HEK293 (cell line): ENCODE results near the gene HOXA4.

Experiments
- KLF1 ChIP-seq: fragments of 450-650 bp; formaldehyde crosslinking; IDR thresholded peaks from 2 replicates; pipeline ENCODE4 v1.5.1; 2016; ENCODE audit warnings: missing biosample characterization, missing genetic modification characterization
- KLF9 ChIP-seq: fragments of 450-650 bp; formaldehyde crosslinking; IDR thresholded peaks from 2 replicates; pipeline ENCODE4 v1.5.1; 2016; ENCODE audit warnings: missing biosample characterization, missing genetic modification characterization, low read depth
- PRDM1 ChIP-seq: fragments of 450-650 bp; formaldehyde crosslinking; IDR thresholded peaks from 2 replicates; pipeline ENCODE4; 2016; ENCODE audit warnings: missing biosample characterization, missing genetic modification characterization
- ZFP69B ChIP-seq: fragments of 450-650 bp; formaldehyde crosslinking; IDR thresholded peaks from 2 replicates; pipeline ENCODE4 v1.5.1; 2016; ENCODE audit warnings: missing biosample characterization, missing genetic modification characterization
- ZNF274 ChIP-seq, 2 experiments: fragments of 200-500 bp in 1 of 2; fragments of 450-650 bp in 1 of 2; sonication (Bioruptor generic) in 1 of 2; formaldehyde crosslinking in 1 of 2; IDR thresholded peaks; 2 replicates each; pipeline versions ENCODE4 v1.5.1 to v1.6.1; 2014 to 2016; ENCODE audit warnings: borderline replicate concordance in 1 of 2, inconsistent platforms in 1 of 2, low read length in 1 of 2, missing biosample characterization in 1 of 2, missing genetic modification characterization in 1 of 2
- ZNF302 ChIP-seq: fragments of 450-650 bp; formaldehyde crosslinking; IDR thresholded peaks from 2 replicates; pipeline ENCODE4 v1.5.1; 2016; ENCODE audit warnings: missing biosample characterization, missing genetic modification characterization, low read depth
- ZNF670 ChIP-seq: fragments of 450-650 bp; formaldehyde crosslinking; IDR thresholded peaks from 2 replicates; pipeline ENCODE4 v1.5.1; 2016; ENCODE audit warnings: missing biosample characterization, missing genetic modification characterization, low read depth
- ZNF747 ChIP-seq: fragments of 450-650 bp; formaldehyde crosslinking; IDR thresholded peaks from 2 replicates; pipeline ENCODE4 v1.5.1; 2016; ENCODE audit warnings: missing biosample characterization, missing genetic modification characterization
- ZNF76 ChIP-seq: fragments of 450-650 bp; formaldehyde crosslinking; IDR thresholded peaks from 2 replicates; pipeline ENCODE4; 2016; ENCODE audit warnings: low read depth, missing biosample characterization, missing genetic modification characterization, borderline replicate concordance
- TF ChIP-seq, protein P1 (sequence below): fragments of 450-650 bp; formaldehyde crosslinking; IDR thresholded peaks from 2 replicates; pipeline ENCODE4 v1.5.1; 2016; ENCODE audit warnings: missing biosample characterization, missing genetic modification characterization

DNA sequence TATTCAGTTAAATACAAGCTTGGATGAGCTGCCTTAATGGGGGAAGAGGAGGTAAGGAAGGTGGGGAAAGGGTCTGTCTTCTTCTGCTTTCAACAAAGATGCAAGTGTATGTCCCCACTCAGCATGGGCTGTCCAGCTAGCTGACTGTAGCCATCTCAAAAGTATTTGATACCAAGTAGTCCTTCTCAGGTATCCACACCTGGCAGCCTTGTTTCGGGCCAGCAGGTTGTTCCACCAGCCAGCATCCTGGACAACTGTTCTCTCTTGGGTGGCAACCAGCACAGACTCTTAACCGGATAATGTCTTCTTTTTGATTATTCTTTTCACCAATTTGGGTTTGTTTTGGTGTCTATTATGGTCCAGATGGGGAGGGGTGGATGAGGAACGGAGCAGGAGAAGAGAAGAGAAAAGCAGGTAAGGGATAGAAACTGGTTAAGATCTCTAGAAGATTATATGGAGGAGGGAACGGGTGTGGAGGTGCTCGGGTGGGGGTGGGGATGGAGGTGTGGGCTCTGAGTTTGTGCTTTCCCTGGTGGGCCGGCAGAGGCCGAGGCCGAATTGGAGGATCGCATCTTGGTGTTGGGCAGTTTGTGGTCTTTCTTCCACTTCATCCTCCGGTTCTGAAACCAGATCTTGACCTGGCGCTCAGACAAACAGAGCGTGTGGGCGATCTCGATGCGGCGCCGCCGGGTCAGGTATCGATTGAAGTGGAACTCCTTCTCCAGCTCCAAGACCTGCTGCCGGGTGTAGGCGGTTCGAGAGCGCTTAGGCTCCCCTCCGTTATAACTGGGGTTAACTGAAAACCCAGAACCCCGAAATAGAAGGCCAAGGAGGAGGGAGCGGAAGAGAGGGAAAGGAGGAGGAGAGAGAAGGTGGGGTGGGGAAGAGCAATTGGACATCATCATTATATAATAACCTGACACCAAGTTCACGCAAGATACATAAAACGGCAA, 1.5 kb downstream of the HOXA4 start:
- TF ChIP-seq KLF9 (tag by site-specific recombination), result no peak
- no peak for TF ChIP-seq PRDM1 (tag by site-specific recombination)
- TF ChIP-seq, protein P1, sequence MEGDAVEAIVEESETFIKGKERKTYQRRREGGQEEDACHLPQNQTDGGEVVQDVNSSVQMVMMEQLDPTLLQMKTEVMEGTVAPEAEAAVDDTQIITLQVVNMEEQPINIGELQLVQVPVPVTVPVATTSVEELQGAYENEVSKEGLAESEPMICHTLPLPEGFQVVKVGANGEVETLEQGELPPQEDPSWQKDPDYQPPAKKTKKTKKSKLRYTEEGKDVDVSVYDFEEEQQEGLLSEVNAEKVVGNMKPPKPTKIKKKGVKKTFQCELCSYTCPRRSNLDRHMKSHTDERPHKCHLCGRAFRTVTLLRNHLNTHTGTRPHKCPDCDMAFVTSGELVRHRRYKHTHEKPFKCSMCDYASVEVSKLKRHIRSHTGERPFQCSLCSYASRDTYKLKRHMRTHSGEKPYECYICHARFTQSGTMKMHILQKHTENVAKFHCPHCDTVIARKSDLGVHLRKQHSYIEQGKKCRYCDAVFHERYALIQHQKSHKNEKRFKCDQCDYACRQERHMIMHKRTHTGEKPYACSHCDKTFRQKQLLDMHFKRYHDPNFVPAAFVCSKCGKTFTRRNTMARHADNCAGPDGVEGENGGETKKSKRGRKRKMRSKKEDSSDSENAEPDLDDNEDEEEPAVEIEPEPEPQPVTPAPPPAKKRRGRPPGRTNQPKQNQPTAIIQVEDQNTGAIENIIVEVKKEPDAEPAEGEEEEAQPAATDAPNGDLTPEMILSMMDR (tag by site-specific recombination), result no peak
- no peak for TF ChIP-seq ZNF76
- no peak for TF ChIP-seq ZFP69B
- no peak for TF ChIP-seq ZNF747
- no peak for TF ChIP-seq ZNF302 (tag by site-specific recombination)
- TF ChIP-seq KLF1 (tag by site-specific recombination), result no peak
- no peak for TF ChIP-seq ZNF274 (IDR thresholded peaks at IDR 0.05; ENCODE audit: low read length)
- TF ChIP-seq ZNF274 (tag by site-specific recombination; IDR thresholded peaks at IDR 0.05; ENCODE audit: borderline replicate concordance), result no peak
- no peak for TF ChIP-seq ZNF670 (tag by site-specific recombination)
